ENCODE data around the gene PARN.

- TF ChIP-seq CTCF (IDR thresholded peaks at IDR 0.05) (no peak), POLR2A (IDR thresholded peaks at IDR 0.05) (no peak)
Measured at GRCh38 chr16:14499110-14499509, 130.9 kb downstream of the PARN start.

All from thyroid gland (tissue), 4 donors.